GM12865 (cell line): Measurements from ENCODE around the gene AGAP5.
"Not testable (repeated sequence)": the region's sequence is repeated elsewhere in the genome, so short reads cannot be mapped to it uniquely, and the experiment has no call there.

Experiments used
- DNase-seq: peaks from one replicate; pipeline ENCODE4 v3.0.0; 2010; ENCODE audit warnings: low read depth
- H3K4me3 ChIP-seq: 2 replicates; pipeline ENCODE4 v1.5.1; 2011; ENCODE audit warnings: mild to moderate bottlenecking, low read depth, low read length, control low read depth
- CTCF ChIP-seq: IDR thresholded peaks from 2 replicates; pipeline ENCODE4 v1.5.1; 2011; ENCODE audit warnings: low read length, control low read depth, low read depth, inconsistent platforms; ENCODE audit not compliant: insufficient read depth; ENCODE audit errors: missing control alignments

The AGAP5 gene

DNA sequence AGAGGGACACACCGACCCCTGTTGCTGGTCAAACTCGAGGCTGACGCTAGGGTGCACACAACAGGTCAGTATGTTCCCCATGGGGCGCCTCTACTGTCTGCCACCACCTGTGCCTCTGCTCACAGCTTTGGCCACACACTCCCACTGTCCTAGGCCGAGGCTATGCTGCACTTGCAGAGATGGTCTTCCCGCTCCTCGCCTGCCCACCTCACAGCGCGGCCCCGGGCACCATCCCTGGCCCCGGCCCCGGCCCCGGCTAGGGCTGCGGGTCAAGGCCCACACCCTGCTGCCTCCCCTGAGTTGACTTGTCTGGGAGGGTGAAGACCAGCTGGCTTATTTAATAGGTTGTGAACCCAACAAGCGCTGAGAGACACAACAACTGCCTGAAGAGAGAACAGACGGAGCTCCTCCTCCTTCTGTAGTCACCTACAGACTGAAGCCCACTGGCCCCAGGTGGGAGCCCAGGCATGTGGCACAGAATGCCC is at the start of gene AGAP5:
Gene AGAP5, minus strand, starts transcription at position 435 of the 485 bp plus-strand sequence. Its CDS starts 354 bp downstream, at position 81.
- DNase-seq: not testable (repeated sequence)

GRCh38 chr10:73746721-73747120 is 48.8 kb upstream of the AGAP5 start:
- DNase-seq: no peak
- TF ChIP-seq CTCF: no peak
- H3K4me3 ChIP-seq: no peak overlapping the region

More for the DNA sequence above, at the start of gene AGAP5:
- H3K4me3 ChIP-seq: not testable (repeated sequence)

DNA sequence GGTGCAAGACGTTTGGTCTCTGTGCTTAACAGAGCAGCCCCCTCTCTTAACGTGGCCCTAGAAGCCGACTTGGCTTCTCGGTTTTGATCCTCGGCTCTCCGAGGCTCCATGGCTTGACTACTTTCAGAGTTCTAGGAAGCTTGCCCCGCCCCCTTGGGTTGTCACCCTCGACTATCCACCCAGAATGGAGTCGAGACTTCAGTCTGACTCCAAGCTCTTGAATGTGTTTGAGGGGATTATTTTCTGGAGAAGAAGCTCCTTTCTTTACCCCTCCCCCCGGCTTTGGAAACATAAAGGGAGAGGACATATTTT is 46.7 kb upstream of the AGAP5 start:
- no peak for TF ChIP-seq CTCF
- H3K4me3 ChIP-seq: peak overlapping the region; percentile 72
- peak; percentile 58 for DNase-seq

- H3K4me3 ChIP-seq: peak within 1 kb of the TSS; percentile 72
- DNase-seq: peak; percentile 96
- TF ChIP-seq CTCF: no peak
These were observed 46.2 kb upstream of the AGAP5 start, which contains the start of gene SEC24C for GRCh38 chr10:73743905-73744663. SEC24C (plus strand) TSS chr10:73744372; CDS start chr10:73746833, 2,461 bp downstream.

- H3K4me3 ChIP-seq: peak overlapping the region; percentile 72
- TF ChIP-seq CTCF: no peak
These were observed 45.5 kb upstream of the AGAP5 start for GRCh38 chr10:73743327-73743904.

GRCh38 chr10:73742454-73742734 is 44.5 kb upstream of the AGAP5 start:
- no peak for TF ChIP-seq CTCF
- no peak for DNase-seq
- H3K4me3 ChIP-seq: no peak overlapping the region

More at GRCh38 chr10:73743327-73743904, 45.5 kb upstream of the AGAP5 start:
- no peak for DNase-seq

DNA sequence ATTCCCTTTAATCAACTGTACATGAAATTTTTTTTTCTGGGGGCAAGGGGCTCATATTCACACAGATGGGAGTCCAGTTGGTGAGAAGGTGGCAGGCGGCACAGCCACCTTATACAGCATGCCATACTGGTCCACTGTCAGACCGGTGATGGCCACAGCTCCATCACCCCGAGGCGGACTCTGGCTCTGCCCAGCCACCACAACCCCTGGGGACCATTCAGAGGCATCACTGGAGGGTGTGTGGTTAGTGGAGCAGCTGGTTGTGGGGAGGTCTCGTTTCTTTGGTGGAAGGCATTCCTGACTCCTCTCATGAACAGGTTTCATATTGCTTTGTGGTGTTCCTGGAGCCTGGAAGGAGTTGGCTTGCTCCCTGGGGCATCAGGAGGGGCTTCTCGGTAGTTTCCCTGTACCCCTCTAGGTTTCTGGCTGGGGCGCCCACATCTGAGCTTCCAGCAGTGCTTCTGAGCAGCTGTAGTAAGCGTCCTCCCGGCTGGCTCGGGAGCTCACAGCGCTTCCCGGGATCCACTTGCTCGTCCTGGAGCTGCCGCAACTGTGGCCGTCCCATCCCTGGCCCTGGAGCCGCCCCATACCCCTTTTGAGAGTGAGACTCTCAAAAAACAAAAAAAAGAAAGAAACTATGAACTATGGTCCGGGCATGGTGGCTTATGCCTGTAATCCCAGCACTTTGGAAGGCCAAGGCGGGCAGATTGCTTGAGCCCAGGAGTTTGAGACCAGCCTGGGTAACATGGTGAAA is 42.8 kb upstream of the AGAP5 start:
- not testable (repeated sequence) for H3K4me3 ChIP-seq, DNase-seq
